ENCODE measurements around the gene CYP26C1.
A peak's percentile ranks its signal among the peaks of the same experiment; 100 is the strongest.

The CYP26C1 gene

GRCh38 chr10:93073539-93074146, 13.0 kb downstream of the CYP26C1 start, which contains the start of gene CYP26A1:
TSS of gene CYP26A1 (plus strand) at chr10:93073893. CDS start at chr10:93073935, 42 bp downstream.
- H3K4me3 Mint-ChIP-seq, result peak within 1 kb of the TSS; percentile 90
- no peaks in the 10 kb centered on the region for H3K36me3 Mint-ChIP-seq (ENCODE audit: low read depth)
- no peaks in the 10 kb centered on the region for H3K9me3 Mint-ChIP-seq
- peak; percentile 46 for DNase-seq
- no peak within 1 kb of the TSS for H3K27ac Mint-ChIP-seq
- peaks cover 74% of the 10 kb centered on the region for H3K4me1 Mint-ChIP-seq
- TF ChIP-seq, protein P1, sequence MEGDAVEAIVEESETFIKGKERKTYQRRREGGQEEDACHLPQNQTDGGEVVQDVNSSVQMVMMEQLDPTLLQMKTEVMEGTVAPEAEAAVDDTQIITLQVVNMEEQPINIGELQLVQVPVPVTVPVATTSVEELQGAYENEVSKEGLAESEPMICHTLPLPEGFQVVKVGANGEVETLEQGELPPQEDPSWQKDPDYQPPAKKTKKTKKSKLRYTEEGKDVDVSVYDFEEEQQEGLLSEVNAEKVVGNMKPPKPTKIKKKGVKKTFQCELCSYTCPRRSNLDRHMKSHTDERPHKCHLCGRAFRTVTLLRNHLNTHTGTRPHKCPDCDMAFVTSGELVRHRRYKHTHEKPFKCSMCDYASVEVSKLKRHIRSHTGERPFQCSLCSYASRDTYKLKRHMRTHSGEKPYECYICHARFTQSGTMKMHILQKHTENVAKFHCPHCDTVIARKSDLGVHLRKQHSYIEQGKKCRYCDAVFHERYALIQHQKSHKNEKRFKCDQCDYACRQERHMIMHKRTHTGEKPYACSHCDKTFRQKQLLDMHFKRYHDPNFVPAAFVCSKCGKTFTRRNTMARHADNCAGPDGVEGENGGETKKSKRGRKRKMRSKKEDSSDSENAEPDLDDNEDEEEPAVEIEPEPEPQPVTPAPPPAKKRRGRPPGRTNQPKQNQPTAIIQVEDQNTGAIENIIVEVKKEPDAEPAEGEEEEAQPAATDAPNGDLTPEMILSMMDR (IDR thresholded peaks at IDR 0.05), result no peak
- peaks cover 86% of the 10 kb centered on the region for H3K27me3 Mint-ChIP-seq (ENCODE audit: low read depth, poor library complexity)

DNA sequence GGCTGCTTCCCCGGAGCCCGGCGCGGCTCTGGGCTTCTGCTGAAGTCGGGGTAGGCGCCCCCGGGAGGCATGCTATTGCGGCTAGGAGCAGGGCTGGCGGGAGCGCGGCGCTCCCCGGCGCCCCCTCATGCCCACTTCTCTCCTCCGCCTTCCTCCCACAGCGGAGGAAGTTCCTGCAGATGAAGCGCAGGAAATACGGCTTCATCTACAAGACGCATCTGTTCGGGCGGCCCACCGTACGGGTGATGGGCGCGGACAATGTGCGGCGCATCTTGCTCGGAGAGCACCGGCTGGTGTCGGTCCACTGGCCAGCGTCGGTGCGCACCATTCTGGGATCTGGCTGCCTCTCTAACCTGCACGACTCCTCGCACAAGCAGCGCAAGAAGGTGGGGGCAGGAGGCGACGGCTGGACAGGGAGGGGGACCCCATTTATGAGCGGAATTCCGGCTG, 13.6 kb downstream of the CYP26C1 start:
- peaks cover 84% of the 10 kb centered on the region for H3K27me3 Mint-ChIP-seq (ENCODE audit: low read depth, poor library complexity)
- H3K36me3 Mint-ChIP-seq (ENCODE audit: low read depth), result no peaks in the 10 kb centered on the region
- TF ChIP-seq, protein P1 (IDR thresholded peaks at IDR 0.05), result no peak
- DNase-seq, result peak; percentile 53
- H3K4me3 Mint-ChIP-seq, result peak overlapping the region; percentile 90
- no peaks in the 10 kb centered on the region for H3K9me3 Mint-ChIP-seq
- H3K4me1 Mint-ChIP-seq, result peaks cover 70% of the 10 kb centered on the region
- no peak overlapping the region for H3K27ac Mint-ChIP-seq

GRCh38 chr10:93074597-93075368, 14.2 kb downstream of the CYP26C1 start:
- Mint-ChIP-seq H3K4me1 (peaks cover 73% of the 10 kb centered on the region), H3K9me3 (no peaks in the 10 kb centered on the region), H3K27ac (no peak overlapping the region), H3K36me3 (ENCODE audit: low read depth) (no peaks in the 10 kb centered on the region), H3K4me3 (peak overlapping the region; percentile 90), H3K27me3 (ENCODE audit: low read depth, poor library complexity) (peaks cover 83% of the 10 kb centered on the region)
- DNase-seq, result peak; percentile 56
- TF ChIP-seq, protein P1 (IDR thresholded peaks at IDR 0.05), result no peak

- no peak for DNase-seq
- peaks cover 78% of the 10 kb centered on the region for H3K27me3 Mint-ChIP-seq (ENCODE audit: low read depth, poor library complexity)
- H3K27ac Mint-ChIP-seq, result no peak overlapping the region
Measured at GRCh38 chr10:93075369-93076221, 15.0 kb downstream of the CYP26C1 start.

DNA sequence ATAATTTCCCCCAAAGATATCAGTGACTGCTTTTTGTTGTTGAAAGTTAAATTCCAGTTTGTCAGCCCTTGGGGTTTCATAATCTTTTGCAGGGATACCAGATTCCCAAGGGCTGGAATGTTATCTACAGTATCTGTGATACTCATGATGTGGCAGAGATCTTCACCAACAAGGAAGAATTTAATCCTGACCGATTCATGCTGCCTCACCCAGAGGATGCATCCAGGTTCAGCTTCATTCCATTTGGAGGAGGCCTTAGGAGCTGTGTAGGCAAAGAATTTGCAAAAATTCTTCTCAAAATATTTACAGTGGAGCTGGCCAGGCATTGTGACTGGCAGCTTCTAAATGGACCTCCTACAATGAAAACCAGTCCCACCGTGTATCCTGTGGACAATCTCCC, 16.3 kb downstream of the CYP26C1 start:
- H3K9me3 Mint-ChIP-seq, result no peaks in the 10 kb centered on the region
- peaks cover 68% of the 10 kb centered on the region for H3K27me3 Mint-ChIP-seq (ENCODE audit: low read depth, poor library complexity)
- no peak overlapping the region for H3K27ac Mint-ChIP-seq
- H3K36me3 Mint-ChIP-seq (ENCODE audit: low read depth), result no peaks in the 10 kb centered on the region
- peaks cover 74% of the 10 kb centered on the region for H3K4me1 Mint-ChIP-seq
- TF ChIP-seq, protein P1 (IDR thresholded peaks at IDR 0.05), result no peak
- no peak for DNase-seq
- peak overlapping the region; percentile 45 for H3K4me3 Mint-ChIP-seq

More at GRCh38 chr10:93075369-93076221, 15.0 kb downstream of the CYP26C1 start:
- Mint-ChIP-seq H3K4me3 (peak overlapping the region; percentile 90), H3K36me3 (ENCODE audit: low read depth) (no peaks in the 10 kb centered on the region), H3K4me1 (peaks cover 74% of the 10 kb centered on the region), H3K9me3 (no peaks in the 10 kb centered on the region)
- TF ChIP-seq, protein P1 (IDR thresholded peaks at IDR 0.05), result no peak

All from nephron progenitor cell (in vitro differentiated cells).